HG03442 (cell line): ENCODE data around the gene FASTK.

ENCODE experiments used
- ATAC-seq: cut with Tn5 transposase; IDR thresholded peaks from one replicate; pipeline ENCODE4 v1.9.1; 2021; ENCODE audit warnings: mild to moderate bottlenecking, moderate library complexity; ENCODE audit not compliant: unreplicated experiment

The FASTK gene

DNA sequence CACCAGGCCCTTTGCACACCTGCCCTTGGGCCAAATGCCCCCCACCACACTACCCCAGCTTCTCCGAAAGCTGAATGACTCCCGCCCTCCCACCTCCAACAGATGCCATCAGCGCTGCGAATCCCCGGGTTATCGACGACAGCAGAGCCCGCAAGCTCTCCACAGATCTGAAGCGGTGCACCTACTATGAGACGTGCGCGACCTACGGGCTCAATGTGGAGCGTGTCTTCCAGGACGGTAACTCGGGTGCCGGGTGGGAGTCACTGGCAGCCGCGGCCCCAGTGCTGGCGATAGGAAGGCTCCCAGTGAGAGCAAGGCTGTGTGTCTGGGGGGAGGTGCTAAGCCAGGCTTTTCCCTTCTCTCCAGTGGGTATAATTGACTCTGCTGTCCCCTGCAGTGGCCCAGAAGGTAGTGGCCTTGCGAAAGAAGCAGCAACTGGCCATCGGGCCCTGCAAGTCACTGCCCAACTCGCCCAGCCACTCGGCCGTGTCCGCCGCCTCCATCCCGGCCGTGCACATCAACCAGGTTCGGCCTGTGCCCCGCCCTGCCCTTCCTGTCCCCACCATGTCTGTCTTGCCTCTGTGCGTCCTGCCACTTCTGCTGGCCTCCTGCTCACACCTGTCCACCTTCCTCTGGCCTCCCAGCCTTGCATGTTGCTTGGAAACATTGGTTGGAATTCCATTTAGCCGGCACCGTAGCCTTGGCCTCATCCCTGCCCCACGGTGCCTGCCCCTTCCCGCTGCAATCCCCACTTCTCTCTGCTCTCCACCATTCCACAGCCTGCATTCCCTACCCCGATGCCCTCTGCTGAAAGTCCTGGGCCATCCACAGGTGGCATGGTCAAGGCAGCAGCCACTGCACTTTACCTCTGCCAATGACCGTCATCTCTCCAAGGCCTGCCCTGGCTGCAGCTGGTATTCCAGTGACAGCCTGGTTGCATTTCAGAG is 37.8 kb upstream of the FASTK start:
- no peak for ATAC-seq

DNA sequence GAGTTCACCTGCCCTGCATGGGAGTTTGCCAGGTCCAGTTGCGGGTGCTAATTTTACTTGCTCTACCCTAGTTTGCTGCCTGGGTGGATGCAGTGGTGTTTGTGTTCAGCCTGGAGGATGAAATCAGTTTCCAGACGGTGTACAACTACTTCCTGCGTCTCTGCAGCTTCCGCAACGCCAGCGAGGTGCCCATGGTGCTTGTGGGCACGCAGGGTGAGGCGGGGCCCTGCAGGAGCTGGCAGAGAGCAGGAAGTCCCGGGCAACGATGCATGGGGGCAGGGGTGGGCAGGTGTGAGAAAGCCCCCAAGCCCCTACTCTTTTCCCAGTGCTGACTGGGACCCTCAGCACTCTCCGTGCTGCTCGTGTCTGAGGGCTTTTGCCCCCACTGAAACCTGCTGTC is 37.0 kb upstream of the FASTK start:
- ATAC-seq, result no peak

DNA sequence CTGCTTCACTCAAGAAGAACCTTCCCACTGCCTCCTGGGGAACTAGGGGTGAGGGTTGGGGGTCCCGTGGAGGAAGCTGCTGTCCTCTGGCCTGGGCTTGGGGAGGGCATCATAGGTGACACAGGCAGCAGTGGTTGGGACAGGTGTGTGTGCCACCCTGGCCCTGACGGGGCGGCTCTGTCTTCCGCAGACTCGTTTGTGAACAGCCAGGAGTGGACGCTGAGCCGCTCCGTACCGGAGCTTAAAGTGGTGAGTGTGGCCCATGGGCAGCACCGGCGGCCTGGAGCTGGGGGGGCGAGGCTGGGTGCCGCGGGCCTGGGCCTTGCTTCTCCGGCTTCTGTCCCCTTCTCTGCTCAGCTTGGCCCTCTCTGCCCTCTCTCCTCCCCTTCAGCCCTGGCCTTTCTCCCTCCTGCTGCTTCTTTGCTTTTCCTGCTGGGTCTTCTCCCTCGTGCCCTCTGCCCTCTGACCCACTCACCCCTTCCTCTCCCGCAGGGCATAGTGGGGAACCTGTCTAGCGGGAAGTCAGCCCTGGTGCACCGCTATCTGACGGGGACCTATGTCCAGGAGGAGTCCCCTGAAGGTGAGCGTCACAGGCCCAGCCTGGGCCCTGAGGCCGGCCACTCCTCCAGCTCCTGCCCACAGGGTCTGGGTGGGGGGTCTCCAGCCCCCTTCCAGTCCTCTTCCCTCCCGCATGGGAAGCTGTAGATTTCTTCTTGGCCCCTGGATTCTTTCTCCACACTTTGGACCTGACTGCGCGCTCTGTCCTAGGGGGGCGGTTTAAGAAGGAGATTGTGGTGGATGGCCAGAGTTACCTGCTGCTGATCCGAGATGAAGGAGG is 36.2 kb upstream of the FASTK start:
- no peak for ATAC-seq

DNA sequence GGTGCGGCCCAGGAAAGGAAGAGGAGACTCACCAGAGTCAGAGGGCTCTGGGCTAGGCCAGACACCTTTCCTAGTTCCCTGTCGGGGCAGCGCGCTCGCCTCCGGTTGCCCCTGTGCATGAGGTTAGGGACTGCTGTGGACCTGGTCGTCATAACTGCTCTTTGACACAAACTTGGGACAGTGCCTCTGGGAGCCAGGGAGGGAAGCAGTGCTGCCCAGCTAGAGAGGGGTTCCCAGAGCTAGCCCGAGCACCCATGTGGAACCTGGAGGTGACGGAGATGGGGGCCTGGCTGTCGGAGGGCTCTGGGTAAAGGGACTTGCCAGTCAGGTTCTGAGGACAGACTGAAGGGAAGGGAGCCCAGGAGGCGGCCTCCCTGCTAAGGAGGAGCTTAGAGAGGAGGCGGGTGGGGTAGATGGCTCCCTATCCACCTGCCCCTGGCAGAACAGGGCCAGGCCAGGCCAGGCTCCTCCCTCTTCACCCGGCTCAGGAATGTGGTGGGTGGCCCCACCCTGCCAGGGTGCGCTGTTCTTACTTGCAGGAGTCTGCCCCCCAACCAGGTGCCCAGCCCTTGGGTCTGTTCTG is 35.3 kb upstream of the FASTK start:
- no peak for ATAC-seq

DNA sequence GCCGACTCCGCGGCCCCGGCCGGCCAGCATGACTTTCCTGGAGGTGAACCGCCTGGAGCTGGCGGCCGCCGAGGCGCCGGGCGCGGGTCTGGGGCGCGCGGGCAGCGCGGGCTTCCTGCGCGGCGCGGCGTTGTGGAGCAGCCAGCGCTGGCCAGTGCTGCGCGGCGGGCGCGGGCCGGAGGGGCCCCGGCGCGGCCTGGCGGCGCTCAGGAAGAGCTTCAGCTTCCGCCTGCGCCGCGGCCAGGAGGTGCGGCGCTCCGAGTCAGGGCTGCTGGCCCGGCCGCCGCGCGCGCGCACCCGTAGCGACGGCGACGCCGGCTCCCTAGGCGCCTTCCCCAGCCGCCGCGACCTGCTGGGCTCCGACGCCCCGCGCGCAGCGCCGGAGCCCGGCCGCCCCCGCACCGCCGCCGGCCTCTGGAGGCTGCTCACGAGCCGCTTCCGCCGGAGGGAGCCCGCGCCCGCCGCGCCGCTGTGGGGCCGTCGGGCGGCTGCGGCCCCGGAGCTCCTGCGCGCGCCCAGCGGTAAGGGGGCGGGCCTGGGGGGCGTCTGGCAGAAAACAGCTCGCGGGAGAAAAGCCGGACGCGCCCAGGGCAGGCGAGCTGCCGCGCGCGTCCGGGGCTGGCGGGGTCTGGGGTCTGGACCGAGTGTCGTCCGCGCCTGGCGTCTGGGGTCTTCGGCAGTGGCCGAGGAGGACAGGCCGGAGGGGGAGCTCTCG is 34.7 kb upstream of the FASTK start:
- ATAC-seq, result no peak

DNA sequence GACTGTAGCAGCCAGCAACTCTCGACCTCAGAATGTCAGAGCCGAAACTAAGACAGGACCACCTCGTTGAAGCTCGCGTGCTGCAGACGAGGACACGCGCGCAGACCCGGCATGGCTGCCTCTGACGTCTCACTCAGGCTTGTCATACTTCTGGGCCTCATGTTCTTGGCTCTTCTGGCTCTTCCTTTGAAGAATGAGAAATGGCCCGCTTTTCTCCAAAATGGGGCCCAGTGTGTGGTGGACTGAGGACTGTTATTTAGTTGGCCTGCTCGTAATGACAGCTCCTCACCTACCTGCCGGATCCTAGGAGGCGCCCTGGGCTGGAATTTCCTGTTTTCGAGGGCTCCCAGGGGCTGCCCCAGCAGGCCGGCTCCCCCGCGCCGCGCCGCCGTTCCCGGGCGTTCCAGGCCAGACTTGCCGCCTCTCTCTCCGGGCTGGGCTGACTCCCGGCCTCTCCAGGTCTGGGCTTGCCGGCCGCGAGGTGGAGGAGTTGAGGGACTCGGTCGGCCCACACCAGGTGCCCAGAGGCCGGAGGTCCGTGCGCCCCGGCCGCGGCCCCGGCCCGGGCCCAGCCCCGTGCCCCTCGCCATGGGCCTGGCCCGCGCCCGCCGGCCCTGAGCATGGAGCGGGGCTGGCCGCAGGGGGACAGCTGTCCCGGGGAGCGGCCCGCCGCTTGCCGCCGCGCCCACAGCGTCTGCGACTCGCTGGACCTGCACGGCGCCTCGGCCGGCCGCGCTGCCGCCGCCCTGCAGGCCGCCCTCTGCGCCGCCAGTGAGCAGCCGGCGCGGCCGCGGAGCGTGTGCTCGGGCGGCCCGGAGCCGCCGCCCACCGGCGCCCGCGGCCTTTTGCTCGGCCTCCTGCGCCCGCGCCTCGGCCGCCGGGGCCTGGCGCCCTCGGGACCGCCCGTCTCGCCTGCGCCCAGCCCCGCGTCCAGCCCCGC is 33.8 kb upstream of the FASTK start:
- ATAC-seq, result no peak

DNA sequence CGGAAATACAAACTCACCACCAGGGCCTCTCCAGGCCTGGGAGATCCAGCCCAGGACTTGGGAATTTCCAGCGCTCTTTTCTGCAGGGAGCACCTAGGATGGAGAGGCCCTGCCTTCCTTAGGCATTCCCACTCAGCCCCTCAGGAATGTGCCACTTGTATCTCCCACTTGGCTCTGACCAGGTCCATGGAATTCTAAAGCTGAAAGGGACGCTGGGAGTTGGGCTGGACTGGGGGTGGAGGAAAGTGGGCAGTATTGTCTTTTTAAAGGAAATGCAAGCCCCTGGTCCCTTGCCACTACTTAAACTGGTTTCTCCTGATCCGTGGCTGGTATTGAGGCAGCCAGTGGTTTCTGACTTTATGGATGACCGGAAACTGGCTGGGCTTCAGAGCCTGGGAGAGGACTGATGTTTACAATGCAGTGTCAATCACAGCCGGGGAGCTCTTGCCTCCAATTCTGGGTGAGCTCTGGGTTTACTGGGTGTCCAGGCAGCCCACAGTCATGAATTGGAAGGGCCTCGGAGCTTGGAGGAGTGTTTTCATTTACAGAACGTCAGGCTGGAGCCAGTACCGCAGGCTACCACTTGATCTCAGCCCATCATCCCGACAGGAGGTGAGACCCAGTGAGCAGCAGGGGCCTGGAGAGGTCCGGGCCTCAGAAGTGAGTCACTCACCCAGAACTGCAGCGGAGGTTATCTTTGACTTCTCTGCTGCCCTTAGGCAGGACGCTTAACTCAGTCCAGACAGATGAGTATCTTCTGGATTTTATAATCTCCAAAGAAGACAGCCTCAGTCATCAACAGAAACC is 32.9 kb upstream of the FASTK start:
- no peak for ATAC-seq

DNA sequence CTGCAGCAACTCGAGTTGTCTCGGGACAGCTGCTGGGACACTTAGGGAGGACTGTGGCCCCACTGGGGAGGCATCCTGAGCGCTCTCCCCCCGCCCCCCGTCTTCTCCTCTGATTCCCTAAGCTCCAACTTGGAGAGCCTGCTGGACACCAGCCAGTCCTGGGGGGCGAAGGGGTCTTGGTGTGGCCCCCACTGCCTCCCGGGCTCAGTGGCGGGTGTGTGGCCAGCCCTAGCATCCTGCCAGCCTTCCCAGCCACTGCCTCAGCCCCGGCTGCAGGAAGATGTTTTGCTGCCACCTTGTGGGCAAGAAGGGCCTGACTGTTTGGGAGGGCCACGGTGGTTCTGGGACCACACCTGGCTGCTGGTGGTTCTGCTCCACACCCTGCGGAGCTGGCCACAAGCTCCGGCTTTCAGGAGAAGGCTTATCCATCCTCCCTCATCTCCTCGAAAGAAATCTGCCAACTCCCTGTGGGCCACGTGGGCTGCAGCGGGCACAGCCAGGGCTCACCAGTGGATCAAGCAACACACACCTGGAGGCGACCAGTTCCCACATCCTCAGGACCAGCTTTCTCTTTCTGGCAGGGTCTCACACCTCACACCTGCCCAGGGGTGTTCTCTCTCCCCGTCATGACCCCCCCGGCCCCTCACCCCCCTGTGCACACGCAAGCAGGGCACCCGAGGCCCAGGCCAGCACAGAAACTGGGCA is 30.5 kb upstream of the FASTK start:
- ATAC-seq, result peak; percentile 53

DNA sequence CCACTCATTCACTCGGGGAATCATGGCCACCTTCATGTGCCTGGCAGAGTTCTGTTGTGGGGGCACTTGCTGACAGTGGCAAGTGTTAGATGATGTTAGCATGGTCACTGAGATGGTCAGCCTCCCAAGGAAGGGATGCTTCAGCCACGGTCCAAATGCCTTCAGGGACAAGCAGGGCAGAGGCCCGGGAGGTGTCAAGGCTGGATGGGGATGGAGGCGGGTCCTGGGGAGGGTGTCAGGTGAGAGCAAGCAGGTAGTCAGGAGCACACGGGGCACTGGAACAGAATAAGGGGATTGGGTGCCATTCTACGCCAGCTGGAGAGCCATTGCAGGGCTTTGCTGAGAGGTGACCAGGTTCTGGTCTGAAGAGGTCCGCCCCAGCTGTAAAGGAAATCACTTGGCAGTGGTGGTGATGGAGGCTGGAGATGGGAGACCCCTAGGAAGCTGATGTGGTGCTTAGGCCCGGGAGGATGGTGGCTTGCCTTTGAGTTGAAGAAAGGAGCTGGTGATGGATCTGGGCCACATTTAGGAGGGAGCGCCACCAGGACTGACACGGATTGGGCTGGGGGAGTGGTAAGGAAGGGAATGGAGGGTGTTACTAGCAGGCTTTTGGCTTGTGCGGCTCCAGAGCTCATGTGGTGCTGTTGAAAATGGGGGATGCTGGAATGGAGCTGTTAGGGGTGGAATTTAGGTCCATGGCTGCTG is 29.8 kb upstream of the FASTK start:
- ATAC-seq, result no peak

DNA sequence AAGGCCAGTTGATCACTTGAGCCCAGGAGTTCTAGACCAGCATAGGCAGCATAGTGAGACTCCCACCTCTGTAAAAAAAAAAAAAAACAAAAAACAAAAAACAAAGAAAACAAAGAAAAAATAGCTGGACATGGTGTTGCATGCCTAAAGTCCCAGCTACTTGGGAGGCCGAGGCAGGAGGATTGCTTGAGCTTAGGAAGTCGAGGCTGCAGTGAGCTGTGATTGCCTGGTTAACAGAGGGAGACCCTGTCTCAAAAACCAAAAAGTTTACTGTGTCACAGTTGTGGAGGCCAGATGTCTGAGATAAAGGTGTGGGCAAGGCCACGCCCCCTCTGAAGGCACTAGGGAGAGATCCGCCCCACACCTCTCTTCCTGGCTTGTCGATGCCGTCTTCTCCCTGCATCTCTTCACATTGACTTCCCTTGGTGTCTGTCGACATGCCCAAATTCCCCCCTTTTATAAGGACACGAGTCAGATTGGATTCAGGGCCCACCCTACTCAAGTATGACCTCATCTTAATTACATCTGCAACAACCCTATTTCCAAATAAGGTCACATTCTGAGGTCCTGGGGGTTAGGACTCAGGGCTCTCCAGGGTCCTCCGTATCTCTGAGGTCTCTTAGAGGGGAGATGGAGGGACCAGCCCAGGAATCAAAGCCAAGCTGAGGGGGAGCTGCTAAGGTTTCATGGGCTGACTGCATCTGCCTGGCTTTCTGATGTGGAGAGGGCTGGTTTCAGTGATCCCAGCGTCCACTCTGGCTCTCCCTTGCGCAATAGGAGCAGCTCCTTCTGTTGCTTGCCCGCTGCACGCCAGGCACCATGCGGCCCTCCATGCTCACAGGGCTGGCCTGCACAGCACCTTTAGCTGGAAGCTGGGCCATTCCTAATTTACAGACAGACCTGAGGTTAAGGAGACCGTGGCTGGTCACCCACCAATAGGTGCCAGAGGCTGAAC is 28.8 kb upstream of the FASTK start:
- ATAC-seq, result no peak

DNA sequence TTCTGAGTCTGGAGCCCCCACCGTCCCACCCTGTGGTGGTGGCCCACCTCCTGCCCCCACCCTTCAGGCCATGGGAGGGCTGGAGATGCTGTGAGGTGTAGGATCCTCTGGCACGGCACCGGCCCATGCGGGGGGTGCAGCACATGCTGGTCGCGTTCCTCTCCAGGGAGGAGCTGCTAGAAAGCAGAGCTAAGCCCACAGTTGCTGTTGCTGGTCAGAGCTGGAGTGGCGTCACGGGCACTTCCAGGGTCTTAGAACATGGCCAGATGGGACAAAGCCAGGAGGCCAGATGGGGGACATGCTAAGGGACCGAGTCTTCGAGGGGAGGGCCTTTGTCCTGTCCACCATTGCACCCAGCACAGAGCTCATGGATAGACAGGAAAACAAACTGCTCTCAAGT is 27.3 kb upstream of the FASTK start:
- ATAC-seq, result no peak

DNA sequence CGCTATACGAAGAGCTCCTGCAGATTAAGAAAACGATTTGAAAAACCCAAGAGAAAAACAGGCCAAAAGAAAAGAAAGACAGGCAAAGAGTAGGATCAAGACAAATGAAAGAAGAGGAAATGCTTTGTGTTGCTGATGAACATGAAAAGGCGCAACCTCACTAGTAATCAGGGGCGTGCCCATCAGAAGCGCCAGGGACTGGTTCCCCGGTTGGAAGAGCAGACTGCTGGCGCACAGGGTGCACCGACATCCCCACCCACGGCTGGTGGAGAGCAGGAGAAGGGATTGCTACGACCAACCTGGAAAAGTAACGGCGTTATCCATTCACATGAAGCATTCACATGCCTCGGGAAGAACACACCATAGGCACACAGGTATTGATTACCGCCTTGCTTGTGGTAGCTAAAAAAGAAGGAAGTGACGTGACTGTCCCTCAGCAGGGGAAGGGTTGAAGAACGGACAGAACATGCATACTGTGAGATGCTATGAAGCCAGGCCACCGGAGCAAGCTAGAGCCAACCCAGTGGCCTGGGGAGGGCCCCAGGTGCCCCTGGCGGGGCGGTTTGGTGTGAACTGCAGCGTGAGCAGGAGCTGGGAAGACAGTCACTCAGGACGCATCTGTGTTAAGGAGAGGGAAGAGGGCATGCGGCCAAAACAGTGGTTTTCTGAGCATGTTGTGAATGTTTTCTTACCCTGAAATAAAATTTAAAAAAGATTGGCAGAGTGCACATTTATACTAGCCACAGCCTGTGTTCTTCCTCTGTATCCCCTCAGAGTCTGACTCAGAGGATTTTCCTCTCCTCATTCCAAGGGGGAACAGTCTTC is 24.0 kb upstream of the FASTK start:
- no peak for ATAC-seq

DNA sequence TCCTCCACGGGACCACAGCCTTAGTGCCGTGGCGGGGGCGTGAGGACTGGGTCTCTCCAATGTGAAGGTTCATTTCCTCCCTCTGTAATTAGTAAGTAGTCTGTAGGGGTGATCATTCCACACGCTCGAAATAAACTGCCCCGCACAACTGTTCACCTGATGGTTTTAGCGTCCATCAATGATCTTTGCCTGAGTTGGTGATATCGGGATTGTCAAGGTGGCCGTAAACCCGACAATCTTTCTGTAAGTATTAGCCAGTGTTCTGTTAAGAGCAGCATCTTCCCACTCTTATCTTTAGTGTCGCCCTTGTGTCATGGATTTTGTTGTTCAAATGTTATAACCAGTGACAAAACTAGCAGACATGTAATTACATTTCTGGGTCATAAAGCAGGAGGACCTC is 23.4 kb upstream of the FASTK start:
- no peak for ATAC-seq

DNA sequence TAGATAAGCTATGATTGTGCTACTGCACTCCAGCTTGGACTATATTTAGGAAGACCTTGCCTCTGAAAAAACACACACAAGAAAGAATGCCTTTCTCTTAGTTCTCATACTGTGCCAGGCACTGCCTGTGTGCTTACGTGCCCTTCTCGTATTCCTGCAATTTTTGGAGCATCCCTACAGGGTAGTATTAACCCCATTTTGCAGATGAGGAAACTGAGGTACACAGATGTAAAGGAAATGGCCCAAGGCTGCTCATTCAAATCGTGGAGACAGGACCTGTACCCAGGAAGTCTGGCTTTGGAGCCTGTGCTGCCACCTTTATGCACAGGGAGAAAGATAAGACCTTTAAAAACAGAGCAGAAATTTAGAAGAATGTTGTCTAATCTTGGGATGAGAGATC is 22.4 kb upstream of the FASTK start:
- ATAC-seq, result no peak

DNA sequence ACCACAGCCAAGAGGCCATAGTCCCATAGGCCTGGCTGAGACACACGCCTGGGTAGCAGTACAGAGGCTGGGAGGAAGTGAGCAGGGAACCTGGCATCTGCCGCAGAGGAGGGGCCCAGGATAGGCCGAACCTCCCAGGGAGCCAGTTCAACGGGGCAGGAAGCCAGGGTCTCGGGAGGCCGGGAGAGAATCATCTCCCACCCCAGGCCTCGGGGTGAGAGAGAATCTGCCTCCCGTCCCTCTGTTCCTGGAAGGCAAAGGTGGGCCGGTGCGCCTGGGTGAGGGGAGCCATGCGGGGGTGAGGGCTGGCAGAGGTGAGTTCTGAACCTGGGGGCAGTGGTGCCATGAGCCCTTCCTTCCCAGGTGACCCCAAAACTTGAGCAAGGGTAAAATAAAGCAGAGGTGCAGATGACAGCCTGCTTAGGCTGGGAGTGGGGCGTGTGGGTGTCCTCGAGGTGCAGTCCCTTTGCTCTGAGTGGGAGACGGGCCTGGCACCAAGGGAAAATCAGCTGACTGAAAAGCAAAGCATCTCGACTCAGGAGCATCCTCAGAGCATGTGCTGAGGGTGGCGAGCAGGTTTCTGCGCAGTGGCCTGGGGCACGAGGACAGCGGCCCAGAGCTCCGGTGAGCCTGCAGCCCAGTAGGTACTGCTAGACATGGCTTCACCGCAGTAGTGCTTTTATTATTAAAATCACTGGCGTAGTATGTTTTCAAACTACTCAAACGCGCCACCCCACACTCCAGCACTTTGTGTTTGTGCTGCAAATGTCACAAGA is 21.2 kb upstream of the FASTK start:
- no peak for ATAC-seq
